ENCODE data around the gene RCAN1.

DNA sequence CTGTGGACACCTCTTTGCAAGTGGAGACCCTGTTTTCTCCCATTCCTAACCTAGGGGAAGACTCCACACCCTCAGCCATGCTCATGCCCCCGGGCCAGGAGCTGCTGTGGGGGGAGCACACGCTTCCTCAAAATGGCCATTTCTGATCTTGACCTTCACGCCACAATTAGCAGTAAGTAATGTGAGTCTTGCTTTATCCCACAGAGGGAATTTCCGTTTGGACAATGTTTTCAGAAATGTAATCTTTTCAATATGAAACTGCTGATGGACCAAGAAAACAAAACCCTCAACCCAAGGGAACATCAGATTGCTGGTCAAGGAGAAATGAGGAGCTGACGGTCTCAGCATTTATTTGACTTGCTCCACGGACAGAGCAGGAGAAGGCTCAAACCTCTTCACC is 94.6 kb downstream of the RCAN1 start:
- TF ChIP-seq SMAD1 (CRISPR knock-in tag; IDR thresholded peaks at IDR 0.05; ENCODE audit: borderline replicate concordance, low read depth) (no peak), GATAD2A (CRISPR knock-in tag; IDR thresholded peaks at IDR 0.05) (no peak), YY1 (IDR thresholded peaks at IDR 0.05; ENCODE audit: insufficient read depth, insufficient replicate concordance, low read depth, low read length) (no peak), TRIM24 (CRISPR knock-in tag; IDR thresholded peaks at IDR 0.05) (no peak), SOX13 (IDR thresholded peaks at IDR 0.05) (no peak), SOX13 (CRISPR knock-in tag; conservative IDR thresholded peaks at IDR 0.05 in 1 of 2, IDR thresholded peaks at IDR 0.05 in 1 of 2) (no peak)

Data from HepG2 (cell line).